GM10266 (cell line): ENCODE measurements around the gene TH.

Source experiments
- DNase-seq: peaks from one replicate; pipeline ENCODE4 v3.0.0; 2012; ENCODE audit errors: extremely low spot score
- CTCF ChIP-seq: IDR thresholded peaks from 2 replicates; pipeline ENCODE4 v1.5.1; 2012; ENCODE audit warnings: mild to moderate bottlenecking, low read depth; ENCODE audit not compliant: control insufficient read depth, insufficient read depth; ENCODE audit errors: missing control alignments

TH gene

GRCh38 chr11:2193099-2193887 lies 21.7 kb upstream of the TH start:
- DNase-seq = no peak
- TF ChIP-seq CTCF = no peak

GRCh38 chr11:2192435-2192834 lies 20.8 kb upstream of the TH start:
- TF ChIP-seq CTCF = no peak
- no peak for DNase-seq

- no peak for TF ChIP-seq CTCF
- DNase-seq = no peak
These were observed 20.3 kb upstream of the TH start for GRCh38 chr11:2191883-2192282.

GRCh38 chr11:2190657-2191471 lies 19.2 kb upstream of the TH start:
- no peak for DNase-seq
- no peak for TF ChIP-seq CTCF

- DNase-seq = no peak
- TF ChIP-seq CTCF = no peak
These were observed 18.5 kb upstream of the TH start for GRCh38 chr11:2189938-2190656.

GRCh38 chr11:2188745-2189144 lies 17.1 kb upstream of the TH start:
- no peak for DNase-seq

More at GRCh38 chr11:2188745-2189144, 17.1 kb upstream of the TH start:
- TF ChIP-seq CTCF = no peak
